NCI-H460 (cell line): ENCODE data around the gene C17orf100. TPM values are rescaled to one million over a fixed set of nuclear protein-coding genes. Genes with fewer than 3 reads are reported as not detected.

ENCODE experiments used
- DNase-seq: peaks from one replicate; pipeline ENCODE4 v3.0.0-alpha.2; 2016; ENCODE audit warnings: low read depth; ENCODE audit errors: extremely low read depth
- polyA plus RNA-seq: library from polyadenylated mRNA; depleted of rRNA; stranded (reverse); fragments of >200 nt; gene quantifications from 2 replicates; pipeline ENCODE4 v1.2.3, GENCODE V29; 2014; cell fraction: nucleus; rRNA removed
- total RNA-seq: library from RNA; depleted of rRNA; stranded (reverse); fragments of >200 nt; shearing (Covaris generic); gene quantifications from 2 replicates; pipeline ENCODE4 v1.2.3, GENCODE V29; 2014; rRNA removed

The C17orf100 gene
- 0.22 and 0.32 TPM in 2 replicates for total RNA-seq
- 0.36 and 1.5 TPM in 2 replicates for polyA plus RNA-seq

- DNase-seq = peak; percentile 89
These were observed at the start of gene C17orf100, which contains the start of gene MED31 for GRCh38 chr17:6651354-6651918. TSS of gene C17orf100 (plus strand) at chr17:6651762. CDS start at chr17:6651914, 152 bp downstream. TSS of gene MED31 (minus strand) at chr17:6651605. CDS start at chr17:6651528, 77 bp downstream.

GRCh38 chr17:6602141-6602540, 49.4 kb upstream of the C17orf100 start:
- DNase-seq = no peak

DNA sequence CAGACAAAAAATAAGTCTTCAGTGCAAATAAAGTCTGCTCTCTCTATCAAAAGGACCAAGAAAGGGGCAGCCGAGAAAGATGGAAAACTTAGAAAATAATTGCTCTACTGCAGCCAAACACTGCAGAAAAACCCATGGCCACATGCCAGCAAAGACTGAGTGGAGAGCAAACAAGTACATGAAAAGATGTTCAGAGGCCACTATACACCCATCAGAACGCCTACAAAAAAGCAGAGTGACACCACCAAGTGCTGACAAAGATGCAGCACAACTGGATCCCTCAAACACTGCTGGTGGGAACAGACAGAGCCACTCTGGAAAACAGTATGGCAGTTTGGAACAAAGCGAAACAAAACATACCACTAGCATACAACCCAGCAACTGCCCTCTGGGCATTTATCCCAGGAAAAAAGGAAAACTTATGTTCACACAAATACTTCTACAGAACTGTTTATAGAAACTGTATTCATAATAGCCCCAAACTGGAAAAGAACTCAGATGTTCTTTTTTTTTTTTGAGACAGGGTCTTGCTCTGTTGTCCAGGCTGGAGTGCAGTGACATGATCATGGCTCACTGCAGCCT, 47.7 kb upstream of the C17orf100 start:
- no peak for DNase-seq

DNA sequence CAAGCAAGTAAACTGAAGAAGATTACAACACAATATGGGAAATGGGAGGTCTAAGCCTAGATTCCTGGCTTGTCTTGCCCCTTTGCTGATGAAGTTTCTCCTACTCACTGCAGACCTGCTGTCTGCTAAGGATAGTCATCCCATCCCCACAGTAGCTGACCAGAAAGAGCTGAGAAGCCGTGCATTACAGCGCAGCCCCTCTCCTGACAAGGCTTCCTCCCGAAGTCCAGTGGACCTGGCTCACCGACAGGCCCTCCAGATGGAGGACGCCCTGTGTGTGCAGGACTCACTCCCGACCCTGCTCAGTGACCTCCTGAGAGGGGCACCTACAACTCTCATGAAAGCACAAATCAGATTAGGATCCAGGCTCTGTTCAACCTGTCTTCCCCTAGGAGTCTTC, 46.4 kb upstream of the C17orf100 start:
- no peak for DNase-seq

GRCh38 chr17:6608321-6608720, 43.2 kb upstream of the C17orf100 start:
- no peak for DNase-seq

- DNase-seq = no peak
These were observed 41.6 kb upstream of the C17orf100 start for GRCh38 chr17:6610011-6610410.

GRCh38 chr17:6611231-6611630, 40.3 kb upstream of the C17orf100 start:
- no peak for DNase-seq

- DNase-seq = no peak
These were observed 27.6 kb upstream of the C17orf100 start for GRCh38 chr17:6623941-6624340.

DNA sequence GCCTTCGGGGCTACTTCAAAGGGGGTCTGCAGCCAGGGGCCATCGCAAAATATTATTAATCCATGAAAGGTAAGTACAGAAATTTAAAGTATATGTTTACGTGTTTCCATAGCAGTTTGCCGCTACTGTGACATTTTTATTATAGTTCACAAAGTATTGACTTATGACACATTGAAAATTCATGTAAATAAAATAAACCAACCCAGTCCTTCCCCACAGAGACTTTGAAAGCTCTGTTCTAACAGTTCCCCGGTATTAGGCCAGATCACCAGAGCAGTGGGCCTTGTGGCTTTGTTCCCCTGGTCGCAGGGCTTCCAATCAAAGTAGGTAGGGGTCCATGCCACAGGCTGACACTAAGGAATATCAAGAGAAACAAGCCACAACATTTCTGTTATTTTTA, 24.9 kb upstream of the C17orf100 start:
- DNase-seq = no peak

DNA sequence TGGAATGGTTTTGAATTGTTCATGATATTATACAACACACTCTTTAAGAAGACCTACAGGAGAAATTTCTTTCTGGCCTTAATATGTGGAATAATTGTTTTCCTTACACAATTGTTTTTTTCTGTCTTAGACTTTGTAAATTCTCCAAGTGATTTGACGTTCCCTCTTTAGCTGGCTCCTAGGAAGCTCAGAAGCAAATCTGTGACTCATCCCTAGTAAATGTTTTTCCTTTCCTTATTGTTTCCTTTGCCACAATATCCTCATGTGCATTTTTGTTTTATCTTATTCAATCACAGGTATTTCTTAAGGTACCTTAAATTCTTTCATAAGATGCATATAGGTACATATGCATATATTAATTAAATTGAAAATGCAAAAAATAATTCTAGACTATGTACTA, 24.5 kb upstream of the C17orf100 start:
- no peak for DNase-seq

DNA sequence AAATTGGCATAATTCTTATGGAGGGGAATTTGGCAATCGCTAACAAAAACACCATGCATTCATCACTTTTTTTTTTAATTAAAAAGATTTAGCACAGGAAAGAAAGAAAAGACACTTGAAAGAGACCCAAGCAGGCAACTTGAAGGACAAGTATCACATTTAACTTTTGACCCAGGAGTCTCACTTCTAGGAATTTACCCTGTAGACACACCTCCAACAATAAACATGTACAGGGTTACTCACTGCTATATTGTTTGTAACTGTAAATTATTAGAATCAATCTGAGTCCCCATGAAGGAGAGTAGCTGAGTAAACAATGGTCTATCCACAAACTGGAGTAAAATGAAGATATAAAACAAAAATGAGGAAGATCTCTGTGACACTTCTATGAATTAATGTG, 21.2 kb upstream of the C17orf100 start:
- no peak for DNase-seq

GRCh38 chr17:6632530-6632929, 19.0 kb upstream of the C17orf100 start:
- no peak for DNase-seq

GRCh38 chr17:6633263-6633662, 18.3 kb upstream of the C17orf100 start:
- DNase-seq = no peak

GRCh38 chr17:6636105-6636504, 15.5 kb upstream of the C17orf100 start:
- DNase-seq = no peak

DNA sequence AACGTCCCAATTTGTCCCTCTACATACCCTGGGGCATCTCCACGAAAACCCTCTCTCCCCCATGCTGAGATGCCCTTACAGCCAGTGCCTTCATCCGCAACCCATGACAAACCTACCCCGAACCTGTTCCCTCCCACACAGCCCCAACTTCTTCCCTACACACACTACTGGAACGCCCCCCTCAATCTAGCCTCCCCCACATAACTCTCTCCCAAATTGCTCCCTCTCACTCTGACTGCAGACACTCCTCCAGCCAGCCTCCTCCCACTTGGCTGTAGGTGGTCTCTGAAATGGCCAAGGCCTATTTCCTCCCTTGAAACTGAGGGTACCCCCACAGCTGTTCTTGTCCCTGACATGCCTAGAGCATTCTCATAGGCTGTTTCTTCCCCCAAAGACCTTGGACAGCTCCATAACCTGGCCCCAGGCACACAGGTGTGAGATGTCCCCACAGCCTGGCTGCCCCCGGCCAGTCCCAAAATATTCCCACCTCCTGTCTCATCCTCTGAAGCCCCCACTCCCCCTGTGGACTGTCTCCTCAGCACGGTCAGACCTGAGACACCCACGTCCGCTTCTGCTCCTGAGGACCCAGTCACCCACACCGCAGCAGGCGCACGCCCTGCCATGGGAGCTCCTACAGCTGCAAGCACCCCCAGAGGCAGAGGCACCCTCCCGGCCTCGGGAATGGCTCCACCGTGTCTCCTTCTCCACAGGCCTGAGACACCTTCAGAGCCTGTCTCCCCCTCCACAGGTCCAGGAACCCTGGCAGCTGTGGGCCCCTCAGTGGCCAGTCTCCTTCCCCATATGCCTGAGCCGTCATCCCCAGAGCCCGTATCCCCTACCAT, 14.7 kb upstream of the C17orf100 start:
- DNase-seq = no peak

GRCh38 chr17:6637458-6637840, 14.1 kb upstream of the C17orf100 start:
- DNase-seq = no peak

DNA sequence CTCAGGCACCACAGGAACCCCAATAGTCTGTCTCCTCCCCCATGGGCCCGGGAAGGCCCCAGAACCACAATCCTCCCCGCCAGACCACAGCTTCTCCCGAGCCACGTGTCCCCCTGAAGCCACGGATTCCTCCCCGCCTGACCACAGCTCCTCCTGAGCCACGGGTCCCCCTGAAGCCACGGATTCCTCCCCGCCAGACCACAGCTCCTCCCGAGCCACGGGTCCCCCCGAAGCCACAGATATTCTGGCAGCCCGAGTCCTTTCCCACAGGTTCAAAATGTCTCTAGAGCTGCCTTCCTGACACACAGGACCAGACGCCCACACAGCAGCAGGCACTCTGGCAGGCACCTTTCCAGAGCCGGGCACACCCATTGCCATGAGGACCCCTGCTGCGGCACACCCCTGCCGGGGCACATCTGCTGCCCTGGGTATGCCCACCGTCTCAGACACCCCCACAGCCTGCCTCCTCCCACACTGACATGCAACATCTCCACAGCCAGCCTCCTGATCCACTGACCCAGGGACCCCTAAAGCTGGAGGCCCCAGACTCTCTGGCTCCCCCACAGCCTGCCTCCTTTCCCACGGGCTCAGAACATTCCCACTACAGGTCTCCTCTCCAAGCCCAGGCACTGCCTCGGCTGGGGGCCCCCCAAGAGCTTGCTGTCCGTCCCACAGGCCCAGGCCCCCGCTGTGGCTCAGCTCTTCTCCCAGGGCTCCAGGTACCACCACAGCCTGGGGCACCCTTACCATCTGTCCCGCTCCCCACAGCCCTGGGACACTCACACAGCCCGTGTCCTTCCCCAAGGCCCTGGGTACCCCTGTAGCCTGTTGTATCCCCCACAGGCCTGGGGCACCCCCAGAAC, 13.3 kb upstream of the C17orf100 start:
- no peak for DNase-seq

GRCh38 chr17:6639014-6639585, 12.5 kb upstream of the C17orf100 start:
- no peak for DNase-seq

DNA sequence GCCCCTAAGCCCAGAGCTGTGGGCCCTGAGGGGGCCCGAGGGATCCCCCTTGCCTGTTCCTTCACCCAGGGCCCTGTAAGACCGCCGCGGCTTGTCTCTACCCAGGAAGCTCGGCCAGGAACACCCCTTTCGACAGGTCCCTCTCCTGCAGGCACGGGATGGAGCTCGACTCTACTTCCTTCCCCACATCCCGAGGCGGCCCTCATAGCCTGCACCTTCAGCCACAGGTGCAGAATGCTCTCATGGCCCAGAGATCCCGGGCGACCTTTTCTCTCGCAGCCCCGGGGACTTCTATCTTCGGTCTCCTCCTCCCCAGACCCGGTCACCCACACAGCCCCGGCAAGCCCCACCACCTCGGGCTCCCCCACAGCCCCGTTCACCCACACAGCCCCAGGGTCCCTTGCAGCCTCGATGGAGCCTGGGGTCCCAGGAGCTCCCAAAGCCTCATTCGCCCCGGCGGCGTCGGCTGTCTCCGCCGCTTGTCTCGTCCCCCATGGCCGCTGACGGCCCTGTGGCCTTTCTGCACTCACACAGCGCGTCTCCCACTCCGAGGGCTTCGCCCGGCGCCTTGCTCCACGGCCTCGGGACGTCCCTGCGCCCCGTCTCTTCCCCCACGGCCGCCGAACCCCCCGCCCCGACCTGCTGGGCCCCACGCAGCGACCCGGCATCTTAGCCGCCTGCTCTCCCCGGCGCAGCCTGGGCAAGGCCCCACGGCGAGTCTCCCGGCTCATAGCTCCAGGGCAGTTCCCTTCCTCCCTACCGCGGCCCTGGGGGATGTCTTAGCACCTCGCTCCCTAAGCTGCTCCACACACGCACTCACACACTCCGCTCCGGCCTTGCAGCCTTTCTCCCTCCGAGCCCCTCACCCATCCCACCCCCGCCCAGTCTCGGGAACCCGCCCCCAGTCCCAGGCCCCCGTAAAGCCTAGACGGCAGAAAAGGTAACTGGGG, 11.7 kb upstream of the C17orf100 start:
- DNase-seq = no peak
